ENCODE data around the gene ZMIZ1.
A peak's percentile ranks its signal among the peaks of the same experiment; 100 is the strongest.

ZMIZ1 gene

GRCh38 chr10:79066411-79067240, 2.1 kb upstream of the ZMIZ1 start:
- no peak for DNase-seq

- peak; percentile 94 for DNase-seq
Measured at GRCh38 chr10:79067241-79068202, 1.2 kb upstream of the ZMIZ1 start.

GRCh38 chr10:79068203-79068561, 584 bp upstream of the ZMIZ1 start:
- peak; percentile 77 for DNase-seq

- peak; percentile 77 for DNase-seq
Measured at GRCh38 chr10:79069325-79070080, 737 bp downstream of the ZMIZ1 start.

GRCh38 chr10:79070081-79070605, 1.4 kb downstream of the ZMIZ1 start:
- no peak for DNase-seq

- peak; percentile 69 for DNase-seq
Measured at GRCh38 chr10:79070606-79071395, 2.0 kb downstream of the ZMIZ1 start.

GRCh38 chr10:79071396-79071923, 2.7 kb downstream of the ZMIZ1 start:
- no peak for DNase-seq

GRCh38 chr10:79072041-79072441, 3.3 kb downstream of the ZMIZ1 start:
- no peak for DNase-seq

- no peak for DNase-seq
Measured at GRCh38 chr10:79072994-79073645, 4.4 kb downstream of the ZMIZ1 start.

- no peak for DNase-seq
Measured at GRCh38 chr10:79073784-79074432, 5.1 kb downstream of the ZMIZ1 start.

GRCh38 chr10:79074732-79075131, 6.0 kb downstream of the ZMIZ1 start:
- no peak for DNase-seq

GRCh38 chr10:79075418-79075817, 6.7 kb downstream of the ZMIZ1 start:
- no peak for DNase-seq

- DNase-seq = no peak
Measured at GRCh38 chr10:79077488-79078173, 8.9 kb downstream of the ZMIZ1 start.

- no peak for DNase-seq
Measured at GRCh38 chr10:79078367-79079053, 9.7 kb downstream of the ZMIZ1 start.

GRCh38 chr10:79079054-79079397, 10.3 kb downstream of the ZMIZ1 start:
- no peak for DNase-seq

- no peak for DNase-seq
Measured at GRCh38 chr10:79079490-79080355, 11.0 kb downstream of the ZMIZ1 start.

- no peak for DNase-seq
Measured at GRCh38 chr10:79081353-79082034, 12.7 kb downstream of the ZMIZ1 start.

- DNase-seq = no peak
Measured at GRCh38 chr10:79082035-79082373, 13.2 kb downstream of the ZMIZ1 start.
